ENCODE measurements around the gene NDUFS4. TPM values are rescaled to one million over a fixed set of nuclear protein-coding genes. Genes with fewer than 3 reads are reported as not detected.

The NDUFS4 gene
- total RNA-seq, 1 donor from 2014 or later = 74.3 TPM

- Mint-ChIP-seq H3K27ac (ENCODE audit: unreplicated experiment) (no peak overlapping the region), H3K36me3 (ENCODE audit: unreplicated experiment) (no peaks in the 10 kb centered on the region), H3K9me3 (ENCODE audit: unreplicated experiment) (no peaks in the 10 kb centered on the region), H3K4me3 (ENCODE audit: unreplicated experiment) (no peak overlapping the region), H3K4me1 (ENCODE audit: unreplicated experiment) (no peaks in the 10 kb centered on the region), H3K27me3 (ENCODE audit: unreplicated experiment) (no peaks in the 10 kb centered on the region)
- no peak for TF ChIP-seq CTCF (IDR thresholded peaks at IDR 0.05)
- no peak for DNase-seq (ENCODE audit: extremely low spot score, unreplicated experiment)
Measured at GRCh38 chr5:53578854-53579253, 18.4 kb downstream of the NDUFS4 start.

- Mint-ChIP-seq H3K27me3 (ENCODE audit: unreplicated experiment) (no peaks in the 10 kb centered on the region), H3K4me3 (ENCODE audit: unreplicated experiment) (no peak overlapping the region), H3K9me3 (ENCODE audit: unreplicated experiment) (no peaks in the 10 kb centered on the region), H3K4me1 (ENCODE audit: unreplicated experiment) (no peaks in the 10 kb centered on the region), H3K36me3 (ENCODE audit: unreplicated experiment) (no peaks in the 10 kb centered on the region), H3K27ac (ENCODE audit: unreplicated experiment) (no peak overlapping the region)
- no peak for TF ChIP-seq CTCF (IDR thresholded peaks at IDR 0.05)
- DNase-seq (ENCODE audit: extremely low spot score, unreplicated experiment) = no peak
Measured at GRCh38 chr5:53580547-53580946, 20.1 kb downstream of the NDUFS4 start.

- no peak for TF ChIP-seq CTCF (IDR thresholded peaks at IDR 0.05)
- Mint-ChIP-seq H3K4me1 (ENCODE audit: unreplicated experiment) (no peaks in the 10 kb centered on the region), H3K27ac (ENCODE audit: unreplicated experiment) (no peak overlapping the region), H3K36me3 (ENCODE audit: unreplicated experiment) (no peaks in the 10 kb centered on the region), H3K9me3 (ENCODE audit: unreplicated experiment) (no peaks in the 10 kb centered on the region), H3K4me3 (ENCODE audit: unreplicated experiment) (no peak overlapping the region), H3K27me3 (ENCODE audit: unreplicated experiment) (no peaks in the 10 kb centered on the region)
- no peak for DNase-seq (ENCODE audit: extremely low spot score, unreplicated experiment)
Measured at GRCh38 chr5:53582225-53582624, 21.8 kb downstream of the NDUFS4 start.

- Mint-ChIP-seq H3K4me1 (ENCODE audit: unreplicated experiment) (peaks cover 7% of the 10 kb centered on the region), H3K36me3 (ENCODE audit: unreplicated experiment) (no peaks in the 10 kb centered on the region)
- TF ChIP-seq CTCF (IDR thresholded peaks at IDR 0.05) = no peak
Measured at GRCh38 chr5:53590759-53591158, 30.3 kb downstream of the NDUFS4 start.

GRCh38 chr5:53594419-53594818, 34.0 kb downstream of the NDUFS4 start:
- peaks cover 6% of the 10 kb centered on the region for H3K36me3 Mint-ChIP-seq (ENCODE audit: unreplicated experiment)
- peaks cover under 1% of the 10 kb centered on the region for H3K9me3 Mint-ChIP-seq (ENCODE audit: unreplicated experiment)
- no peaks in the 10 kb centered on the region for H3K27me3 Mint-ChIP-seq (ENCODE audit: unreplicated experiment)
- H3K27ac Mint-ChIP-seq (ENCODE audit: unreplicated experiment) = no peak overlapping the region
- TF ChIP-seq CTCF (IDR thresholded peaks at IDR 0.05) = no peak
- H3K4me3 Mint-ChIP-seq (ENCODE audit: unreplicated experiment) = no peak overlapping the region
- H3K4me1 Mint-ChIP-seq (ENCODE audit: unreplicated experiment) = peaks cover 11% of the 10 kb centered on the region
- no peak for DNase-seq (ENCODE audit: extremely low spot score, unreplicated experiment)

More at GRCh38 chr5:53590759-53591158, 30.3 kb downstream of the NDUFS4 start:
- H3K4me3 Mint-ChIP-seq (ENCODE audit: unreplicated experiment) = no peak overlapping the region
- no peaks in the 10 kb centered on the region for H3K27me3 Mint-ChIP-seq (ENCODE audit: unreplicated experiment)
- H3K9me3 Mint-ChIP-seq (ENCODE audit: unreplicated experiment) = no peaks in the 10 kb centered on the region
- no peak for DNase-seq (ENCODE audit: extremely low spot score, unreplicated experiment)
- no peak overlapping the region for H3K27ac Mint-ChIP-seq (ENCODE audit: unreplicated experiment)

All from osteocyte (in vitro differentiated cells).